ENCODE measurements around the gene SLC27A2.

DNA sequence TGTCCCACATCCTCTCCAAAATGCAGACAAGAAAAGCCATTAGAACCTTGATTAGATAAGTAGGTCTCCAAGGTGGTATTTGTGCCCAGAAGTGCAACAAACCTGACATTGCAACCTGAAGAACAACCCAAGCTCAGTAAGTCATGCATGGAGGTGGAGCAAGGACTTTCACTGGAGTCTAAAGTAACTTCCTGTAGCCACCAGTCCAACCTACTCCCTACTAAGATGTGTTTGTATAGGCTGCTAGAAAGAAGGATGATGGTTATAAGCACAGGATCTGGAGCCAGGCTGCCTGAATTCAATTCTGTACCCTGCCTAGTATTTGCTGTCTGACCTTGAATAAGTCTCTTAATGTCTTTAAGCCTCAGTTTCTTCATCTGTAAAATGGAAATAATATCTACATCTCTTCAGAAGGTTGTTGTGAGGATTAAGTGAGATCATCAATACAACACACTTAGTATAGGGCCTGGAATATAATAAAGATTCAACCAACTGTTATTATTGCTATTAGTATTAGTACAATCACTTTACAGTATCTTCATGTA is 51.3 kb downstream of the SLC27A2 start:
- TF ChIP-seq, protein P1, sequence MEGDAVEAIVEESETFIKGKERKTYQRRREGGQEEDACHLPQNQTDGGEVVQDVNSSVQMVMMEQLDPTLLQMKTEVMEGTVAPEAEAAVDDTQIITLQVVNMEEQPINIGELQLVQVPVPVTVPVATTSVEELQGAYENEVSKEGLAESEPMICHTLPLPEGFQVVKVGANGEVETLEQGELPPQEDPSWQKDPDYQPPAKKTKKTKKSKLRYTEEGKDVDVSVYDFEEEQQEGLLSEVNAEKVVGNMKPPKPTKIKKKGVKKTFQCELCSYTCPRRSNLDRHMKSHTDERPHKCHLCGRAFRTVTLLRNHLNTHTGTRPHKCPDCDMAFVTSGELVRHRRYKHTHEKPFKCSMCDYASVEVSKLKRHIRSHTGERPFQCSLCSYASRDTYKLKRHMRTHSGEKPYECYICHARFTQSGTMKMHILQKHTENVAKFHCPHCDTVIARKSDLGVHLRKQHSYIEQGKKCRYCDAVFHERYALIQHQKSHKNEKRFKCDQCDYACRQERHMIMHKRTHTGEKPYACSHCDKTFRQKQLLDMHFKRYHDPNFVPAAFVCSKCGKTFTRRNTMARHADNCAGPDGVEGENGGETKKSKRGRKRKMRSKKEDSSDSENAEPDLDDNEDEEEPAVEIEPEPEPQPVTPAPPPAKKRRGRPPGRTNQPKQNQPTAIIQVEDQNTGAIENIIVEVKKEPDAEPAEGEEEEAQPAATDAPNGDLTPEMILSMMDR (conservative IDR thresholded peaks at IDR 0.05; ENCODE audit: low read depth, low read length) = no peak
- TF ChIP-seq EZH2 (IDR thresholded peaks at IDR 0.05; ENCODE audit: borderline replicate concordance, low read depth, low read length, poor library complexity, severe bottlenecking) = no peak
